Renal cortical epithelial cell (primary cell): ENCODE data around the gene SLC8A1. TPM values are rescaled to one million over a fixed set of nuclear protein-coding genes. Genes with fewer than 3 reads are reported as not detected.

ENCODE experiments used
- DNase-seq: peaks from one replicate; pipeline ENCODE4 v3.0.0-alpha.2; 2011; ENCODE audit warnings: low read depth
- total RNA-seq: library from RNA; depleted of rRNA; stranded (reverse); fragments of >200 nt; gene quantifications from 2 replicates; pipeline ENCODE4 v1.2.3, GENCODE V29; 2014

Gene SLC8A1
- total RNA-seq, 1 donor from 2014 or later, result 11.7 TPM

DNA sequence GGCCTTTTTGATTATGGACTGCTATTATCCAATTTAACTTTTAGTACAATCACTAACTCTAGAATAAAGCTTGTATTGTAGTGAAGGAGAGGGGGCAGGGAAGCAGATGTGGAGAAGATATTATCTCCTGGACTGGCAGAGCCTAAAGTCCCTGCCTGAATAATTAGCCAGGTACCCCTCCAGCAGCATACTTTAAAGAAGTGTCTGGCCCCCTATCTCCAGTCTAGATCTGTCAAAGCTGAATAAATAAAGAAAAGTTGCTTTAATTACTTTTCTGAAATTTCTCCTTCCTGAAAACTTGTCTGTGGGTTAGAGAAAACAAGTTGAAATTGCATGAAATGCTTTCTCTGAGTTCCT, 258.2 kb downstream of the SLC8A1 start:
- no peak for DNase-seq

DNA sequence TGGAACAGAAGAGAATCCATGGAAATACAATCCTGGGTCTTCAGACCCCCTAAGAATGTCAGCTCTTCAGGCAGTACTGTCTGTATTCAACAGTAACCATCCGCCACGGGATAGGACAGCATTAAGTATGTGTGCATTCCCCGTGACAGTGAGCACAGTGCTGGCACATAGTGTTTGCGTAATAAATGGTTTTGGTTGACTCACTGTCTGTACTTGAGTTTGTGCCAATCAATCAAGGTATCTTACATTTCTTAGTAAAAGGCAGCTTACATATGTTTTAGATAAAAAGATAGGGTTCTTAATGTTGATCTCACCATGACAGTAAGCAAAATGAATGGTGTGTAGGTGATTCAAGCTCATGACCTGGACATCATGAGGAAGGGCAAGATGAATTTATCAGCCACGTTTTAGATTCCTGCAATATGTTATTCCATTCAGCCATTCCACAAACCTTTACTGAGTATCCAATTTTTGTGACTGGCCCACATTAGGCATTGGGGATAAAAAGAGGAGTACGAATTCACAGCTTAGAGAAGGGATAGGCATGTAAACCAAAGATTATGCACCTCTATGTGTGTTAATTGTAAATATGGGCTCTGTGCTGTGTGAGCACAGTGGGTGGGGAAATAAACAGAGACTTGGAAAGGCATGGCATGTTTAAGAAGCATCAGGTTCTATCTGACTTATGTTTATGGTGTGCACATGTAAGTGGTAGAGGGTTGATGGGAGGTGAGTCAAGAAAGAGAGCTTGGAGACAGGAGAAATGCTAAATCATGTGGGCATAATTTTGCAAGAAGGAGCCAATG, 258.8 kb downstream of the SLC8A1 start:
- DNase-seq, result peak; percentile 72

DNA sequence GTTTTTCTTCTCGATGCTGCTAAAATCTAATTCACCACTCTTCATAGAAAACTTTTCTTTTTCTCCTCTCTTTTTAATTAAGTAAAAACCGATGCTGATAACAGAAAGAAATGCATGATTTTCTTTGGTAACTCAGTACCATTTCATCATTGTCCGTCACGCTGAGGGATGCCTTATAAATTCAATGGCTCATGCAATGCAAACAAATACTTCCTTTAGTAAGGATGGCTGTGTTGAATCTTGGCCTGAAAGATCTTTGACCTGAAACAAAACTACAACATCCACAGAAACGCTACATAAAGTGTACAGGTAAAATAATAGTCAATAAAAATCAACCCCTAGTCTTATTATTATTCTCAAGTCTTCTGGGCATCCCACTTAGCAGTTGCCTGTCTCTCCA, 261.4 kb downstream of the SLC8A1 start:
- no peak for DNase-seq

DNA sequence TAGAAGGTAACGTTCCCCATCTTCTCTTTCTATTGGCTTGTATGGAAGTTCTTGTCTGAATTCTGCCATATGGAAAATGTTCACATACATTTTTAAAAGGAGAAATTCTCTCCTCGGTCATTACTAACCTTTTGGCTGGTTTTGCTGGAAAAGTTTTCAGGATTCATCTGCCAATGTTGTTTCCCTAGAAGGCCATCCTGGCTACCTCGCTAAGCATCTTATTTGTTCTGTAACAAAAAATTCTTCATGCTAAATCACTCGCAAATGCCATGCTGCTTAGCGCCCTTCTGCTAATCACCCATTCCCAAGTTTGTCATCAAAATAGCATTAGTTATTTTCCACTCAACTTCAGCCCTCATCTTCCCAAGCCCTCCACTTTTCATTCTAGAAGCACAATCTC, 262.0 kb downstream of the SLC8A1 start:
- no peak for DNase-seq

DNA sequence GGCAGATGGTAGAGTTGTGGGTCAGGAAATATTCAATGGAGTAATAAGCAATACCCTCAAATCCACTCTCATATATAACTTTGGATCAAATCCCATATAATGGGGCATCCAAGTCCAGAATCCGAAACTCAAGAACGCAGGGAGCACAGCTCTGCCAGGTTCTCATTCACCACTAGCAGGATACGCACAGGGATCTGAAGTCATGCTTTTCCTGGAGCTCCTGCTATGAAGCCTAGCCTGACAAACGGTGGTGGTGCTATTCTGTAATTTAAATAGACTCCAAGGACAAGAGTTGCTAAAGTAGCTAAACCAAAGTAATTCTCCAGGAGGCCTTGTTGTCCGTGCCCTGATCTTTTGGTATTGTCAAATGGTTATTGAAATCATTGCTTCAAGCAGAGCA, 264.8 kb downstream of the SLC8A1 start:
- DNase-seq, result no peak

DNA sequence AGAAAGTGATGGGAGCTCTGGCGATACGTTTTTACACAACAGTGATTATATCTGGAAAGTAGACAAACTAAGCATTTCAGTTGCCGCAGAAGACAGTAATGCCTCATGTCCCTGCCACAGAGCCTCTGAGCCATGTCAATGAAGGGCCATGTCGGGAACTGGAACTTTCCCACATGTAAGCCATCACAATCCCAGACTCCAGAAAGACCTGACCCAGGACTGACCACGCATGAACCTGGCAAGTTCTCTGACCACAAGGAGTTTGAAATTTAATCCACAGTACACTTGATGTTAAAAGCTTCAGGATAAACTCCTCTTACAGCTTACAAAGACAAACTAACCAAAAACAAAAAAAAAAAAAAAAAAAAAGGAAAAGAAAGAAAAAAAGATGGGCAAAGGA, 267.3 kb downstream of the SLC8A1 start:
- DNase-seq, result peak; percentile 61

DNA sequence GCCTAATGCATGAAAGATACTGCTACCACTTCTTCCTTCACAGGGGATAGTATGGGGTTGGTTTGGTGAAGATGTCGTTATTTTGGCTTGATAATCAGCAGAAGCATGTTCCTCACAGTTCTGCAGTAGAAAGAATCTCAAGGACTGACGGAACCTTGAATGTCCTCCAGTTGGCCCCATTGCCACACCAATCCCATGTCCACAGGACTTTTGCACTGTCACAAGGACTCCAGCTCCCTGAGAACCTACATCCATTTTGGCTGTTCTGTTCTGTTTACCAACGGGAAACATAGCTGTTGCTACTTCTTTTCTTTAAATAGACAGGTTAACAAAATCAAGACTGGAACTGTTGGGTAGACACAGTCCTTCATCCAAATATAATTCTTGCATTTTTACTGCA, 270.0 kb downstream of the SLC8A1 start:
- DNase-seq, result no peak

DNA sequence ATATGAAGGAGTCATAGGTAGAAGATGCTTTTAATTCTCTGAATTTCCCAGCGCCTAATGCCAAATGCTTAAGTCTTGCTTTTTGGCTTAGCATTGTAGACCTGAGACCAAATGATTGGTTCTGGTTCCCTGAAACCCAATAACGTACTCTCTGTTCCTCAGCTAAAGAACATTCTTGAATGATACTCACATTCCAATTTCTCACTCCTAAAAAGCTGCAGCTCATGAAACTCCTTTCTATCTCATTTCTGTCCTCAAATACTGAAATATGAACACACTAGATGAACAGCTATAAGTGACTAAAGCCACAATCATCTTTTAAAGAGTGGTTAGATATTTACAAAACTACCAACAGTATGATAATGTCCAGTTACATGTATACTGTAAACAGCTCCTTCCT, 272.1 kb downstream of the SLC8A1 start:
- no peak for DNase-seq

DNA sequence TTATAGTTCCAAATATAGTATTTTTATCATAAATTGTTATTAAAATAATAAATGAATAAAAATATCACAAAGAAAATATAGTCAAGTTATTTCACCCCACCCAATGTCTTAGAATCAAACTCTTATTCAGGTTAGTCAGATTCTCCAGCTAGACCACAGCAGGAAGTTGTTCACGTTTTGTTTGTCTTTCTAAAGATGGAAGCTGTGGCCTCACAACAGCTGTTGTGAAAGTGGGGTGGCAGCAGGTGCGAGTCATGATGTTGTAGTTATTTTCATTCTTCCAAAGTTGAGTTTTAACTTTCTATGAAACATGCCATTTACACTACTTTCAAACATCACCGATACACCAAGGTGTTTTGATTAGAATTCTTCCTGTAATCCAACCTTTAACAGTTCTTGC, 272.9 kb downstream of the SLC8A1 start:
- DNase-seq, result peak; percentile 18

DNA sequence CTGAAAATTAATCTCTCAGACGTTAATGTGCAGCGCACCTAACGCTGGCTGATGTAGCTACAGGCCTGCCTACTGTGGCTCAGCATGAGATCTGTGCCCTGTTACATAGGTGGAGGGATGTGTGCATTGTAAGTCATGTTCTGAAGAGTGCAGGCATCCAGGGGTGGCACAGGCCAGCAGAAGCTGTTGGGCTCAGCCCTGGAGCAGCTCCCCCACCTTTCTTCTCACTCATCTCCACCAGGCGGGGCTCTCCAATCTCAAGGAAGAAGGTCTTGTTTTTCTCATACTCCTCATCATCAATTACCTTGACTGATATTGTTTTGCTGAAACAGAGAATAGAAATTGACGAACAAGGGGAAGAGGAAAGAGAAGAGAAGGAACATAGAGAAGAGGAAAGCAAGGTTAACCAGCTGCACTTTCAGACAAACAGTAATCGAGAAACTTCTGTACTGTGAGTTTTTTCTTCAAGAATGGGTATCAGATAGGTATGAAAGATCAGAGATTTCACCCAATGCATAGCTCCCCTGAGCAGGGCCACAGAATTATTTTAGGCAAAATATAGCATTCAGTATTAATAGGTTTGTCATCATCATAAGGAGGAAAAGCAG, 273.6 kb downstream of the SLC8A1 start:
- DNase-seq, result no peak

DNA sequence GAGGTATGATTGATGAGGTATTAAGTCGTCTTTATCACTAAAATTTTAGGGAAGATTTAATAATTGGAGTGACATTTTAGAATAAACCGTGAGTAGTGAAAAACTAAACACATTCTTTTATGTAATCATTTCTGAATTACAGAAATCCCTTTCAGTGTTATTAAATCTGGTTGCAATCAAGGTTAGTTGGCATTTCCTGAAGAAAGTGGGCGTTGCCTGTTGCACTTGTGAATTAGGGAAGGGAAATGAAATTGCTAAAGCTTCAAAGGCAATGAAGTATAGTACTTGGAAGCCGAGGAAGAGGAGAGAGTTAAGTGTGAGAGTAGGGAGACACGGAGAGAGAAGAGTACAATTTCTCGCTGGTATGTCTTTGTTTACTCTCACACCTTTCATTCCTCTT, 274.5 kb downstream of the SLC8A1 start:
- no peak for DNase-seq

DNA sequence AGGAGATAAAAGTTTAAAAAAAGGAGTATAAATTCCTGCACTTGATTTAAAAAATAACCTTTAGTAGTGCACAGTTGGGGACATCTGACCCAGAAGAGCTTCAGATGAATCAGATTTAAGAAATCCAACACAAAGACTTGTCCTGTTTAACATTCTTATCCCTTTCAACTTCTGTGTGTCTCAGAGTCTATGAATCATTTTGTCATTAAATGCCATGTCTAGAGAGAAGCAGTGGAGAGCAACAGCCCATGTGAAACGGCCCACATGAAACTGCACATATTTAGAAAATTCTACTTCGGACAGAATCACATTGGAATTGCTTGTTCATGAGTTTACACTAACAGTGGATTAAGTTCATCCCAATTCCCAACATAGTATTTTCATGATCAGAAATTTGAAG, 278.6 kb downstream of the SLC8A1 start:
- DNase-seq, result peak; percentile 44

DNA sequence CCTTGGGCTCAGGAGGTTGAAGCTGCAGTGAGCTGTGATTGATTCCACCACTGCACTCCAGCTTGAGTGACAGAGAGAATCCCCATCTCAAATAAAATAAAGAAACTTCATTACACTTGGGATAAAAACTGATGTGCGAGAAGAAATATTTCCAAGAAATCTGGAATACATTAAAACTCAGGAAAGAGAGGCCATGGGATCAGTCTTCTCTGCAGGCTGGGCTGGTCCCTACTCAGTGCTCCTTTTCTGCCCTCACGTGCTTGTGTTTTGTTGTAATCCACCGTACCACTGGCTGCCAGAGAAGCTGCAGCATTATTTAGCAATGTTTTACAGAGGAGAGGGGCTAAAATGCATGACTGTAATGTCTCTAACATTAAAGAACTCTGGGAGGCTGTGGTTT, 282.0 kb downstream of the SLC8A1 start:
- DNase-seq, result no peak

DNA sequence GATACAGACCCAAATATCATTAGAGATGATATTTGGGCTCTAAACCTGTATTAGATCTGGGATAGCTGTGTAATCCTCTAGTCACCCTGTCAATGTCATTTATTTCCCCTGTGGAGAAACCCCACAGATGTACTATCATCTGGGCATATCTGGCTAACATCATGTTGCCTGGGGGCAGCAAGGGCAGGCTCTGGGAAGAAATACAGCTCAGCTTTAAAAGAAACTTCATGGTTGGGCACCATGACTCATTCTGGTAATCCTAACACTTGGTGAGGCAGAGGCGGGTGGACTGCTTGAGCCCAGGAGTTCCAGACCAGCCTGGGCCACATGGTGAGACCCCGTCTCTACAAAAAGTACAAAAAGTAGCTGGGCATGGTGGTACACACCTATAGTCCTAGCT, 282.5 kb downstream of the SLC8A1 start:
- no peak for DNase-seq

DNA sequence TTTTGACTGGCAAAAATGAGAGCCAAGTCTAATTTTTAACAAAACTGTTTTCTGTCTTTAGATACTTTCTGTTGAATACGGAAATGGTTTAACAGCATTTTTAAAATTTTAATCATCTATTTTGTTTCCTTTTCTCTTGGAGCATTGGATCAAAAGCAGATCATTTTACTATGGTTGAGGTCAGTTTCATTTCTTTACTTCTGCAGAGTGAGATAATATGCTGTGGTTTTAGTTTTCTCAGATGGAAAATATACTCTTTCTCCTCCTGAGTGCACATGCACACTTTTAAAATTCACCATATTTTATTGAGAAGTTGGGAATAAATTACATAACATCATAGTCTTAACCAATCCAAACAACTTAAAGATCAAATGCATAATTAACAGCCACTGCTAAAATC, 283.3 kb downstream of the SLC8A1 start:
- no peak for DNase-seq

DNA sequence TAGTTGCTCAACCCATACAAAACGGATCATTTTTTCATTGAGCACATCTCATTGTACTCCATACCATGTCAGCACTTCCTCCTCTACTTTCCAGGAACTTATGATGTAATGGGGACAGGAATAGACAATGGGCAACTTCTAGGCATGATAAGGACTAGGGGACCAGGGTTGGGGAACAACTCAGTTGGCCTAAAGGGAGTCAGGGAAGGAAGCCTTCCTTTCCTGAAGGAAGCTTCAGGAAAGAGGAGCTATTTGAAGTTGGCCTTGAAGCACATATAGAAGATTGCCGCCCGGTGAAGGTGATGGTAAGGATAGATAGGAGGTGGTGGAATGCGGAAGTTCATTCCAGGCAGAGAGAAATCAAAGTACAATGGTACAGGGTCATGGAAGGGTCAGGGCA, 283.9 kb downstream of the SLC8A1 start:
- DNase-seq, result no peak

DNA sequence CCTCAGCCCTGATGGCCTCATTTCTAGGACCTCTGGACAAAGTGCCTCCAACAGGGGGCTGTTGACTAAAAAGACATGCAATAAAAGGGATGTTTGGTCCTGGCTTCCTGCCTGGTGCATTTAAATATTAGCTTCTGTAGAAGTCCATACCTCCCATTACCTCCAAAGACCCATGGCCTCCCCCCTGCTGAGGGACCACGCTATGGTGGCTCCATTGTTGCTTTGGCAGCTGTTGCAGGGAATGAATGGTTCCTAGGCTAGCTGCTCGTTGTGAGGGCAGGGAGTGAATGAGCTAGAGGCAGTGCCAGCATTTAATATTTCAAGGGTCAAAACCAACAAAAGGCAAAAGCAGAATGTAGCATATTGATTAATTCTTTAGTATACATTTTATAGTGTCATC, 285.9 kb downstream of the SLC8A1 start:
- DNase-seq, result no peak

DNA sequence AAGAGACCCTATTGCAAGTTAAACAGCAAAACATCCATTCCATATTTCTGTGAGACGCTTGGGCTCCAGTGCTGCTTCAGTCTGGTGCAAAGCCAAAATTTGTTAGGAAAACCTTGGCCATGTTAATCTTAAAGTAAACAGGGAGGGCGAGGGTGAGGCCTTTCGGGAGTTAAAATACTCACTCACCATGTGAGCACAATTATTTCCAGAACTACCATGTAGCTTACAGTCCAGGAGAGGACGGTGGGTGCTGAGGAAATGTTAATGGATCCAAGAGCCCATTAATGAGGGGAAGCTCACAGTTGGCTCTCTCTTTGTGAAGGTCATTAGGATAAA, 286.4 kb downstream of the SLC8A1 start:
- no peak for DNase-seq

DNA sequence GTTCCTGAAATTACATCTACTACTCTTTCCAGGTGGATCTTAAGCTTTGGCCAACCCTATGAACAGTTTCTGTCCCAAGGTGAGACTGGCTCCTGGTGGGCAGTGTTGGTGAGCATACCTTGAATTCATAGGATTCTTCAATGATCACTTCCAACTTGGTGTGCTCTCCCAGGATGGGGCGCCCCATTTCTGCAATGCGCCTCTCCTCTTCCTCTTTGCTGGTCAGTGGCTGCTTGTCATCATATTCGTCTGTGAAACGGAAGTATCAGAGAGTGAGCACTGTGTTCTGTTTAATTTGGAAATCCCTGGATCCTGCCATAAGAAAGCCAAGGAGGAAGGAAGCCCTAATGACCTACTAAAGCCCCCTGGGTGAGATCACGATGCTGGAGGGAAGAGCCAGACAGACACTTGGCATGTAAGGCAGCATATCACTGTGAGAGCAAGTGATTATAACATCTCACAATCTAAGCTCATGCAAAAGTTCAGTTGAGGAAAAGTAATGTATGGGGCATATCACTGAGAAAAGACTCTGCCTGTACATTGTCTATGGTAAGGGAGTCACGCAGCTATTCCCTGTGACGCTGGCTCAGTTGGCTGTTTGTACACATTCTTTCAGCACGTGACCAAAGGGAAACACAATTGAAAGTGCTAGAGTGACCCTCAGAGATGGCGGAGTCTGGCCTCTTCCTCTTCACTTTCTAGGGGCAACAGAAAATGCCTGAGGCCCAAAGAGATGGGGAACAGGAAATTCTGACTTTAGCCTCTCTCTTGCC, 287.0 kb downstream of the SLC8A1 start:
- no peak for DNase-seq

DNA sequence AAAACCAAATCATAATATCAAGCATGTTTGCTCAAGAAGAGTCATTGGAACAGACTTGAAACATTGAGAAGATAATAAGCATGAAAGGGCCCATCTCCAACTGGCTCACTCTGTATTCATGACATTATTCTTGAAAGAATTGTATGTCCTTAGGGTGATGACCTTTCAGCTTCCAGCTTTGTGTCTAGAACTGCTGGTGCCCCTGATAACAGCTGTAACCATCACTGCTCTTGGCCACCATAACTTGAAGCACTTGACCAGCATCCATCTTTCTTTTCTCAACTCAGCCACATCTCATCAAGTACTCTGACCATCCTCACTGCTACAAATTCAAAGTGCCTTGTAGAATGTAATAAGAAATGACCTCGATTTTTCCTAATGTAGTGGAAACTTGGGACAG, 289.9 kb downstream of the SLC8A1 start:
- no peak for DNase-seq

DNA sequence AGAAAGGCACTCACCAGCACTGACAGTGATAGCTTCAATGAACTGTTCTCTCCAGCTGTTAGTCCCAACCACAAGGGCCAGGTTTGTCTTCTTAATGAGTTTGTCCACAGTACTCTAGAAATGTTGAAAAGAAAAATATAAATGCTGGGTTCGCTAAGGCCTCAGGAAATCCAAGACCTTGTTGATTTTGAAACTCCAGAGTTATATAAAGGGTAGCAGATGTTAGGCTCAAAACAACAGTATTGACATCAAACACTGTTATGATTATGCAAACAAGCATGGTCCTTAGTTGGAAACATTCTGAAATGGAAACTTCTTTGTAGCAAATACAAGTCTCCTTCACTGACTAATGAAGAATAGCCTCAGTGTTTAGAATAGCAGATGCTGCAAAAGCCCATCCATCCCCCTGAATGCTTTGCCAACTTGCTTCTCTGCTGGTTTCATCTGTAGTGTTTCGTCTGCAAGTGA, 291.1 kb downstream of the SLC8A1 start:
- DNase-seq, result no peak

DNA sequence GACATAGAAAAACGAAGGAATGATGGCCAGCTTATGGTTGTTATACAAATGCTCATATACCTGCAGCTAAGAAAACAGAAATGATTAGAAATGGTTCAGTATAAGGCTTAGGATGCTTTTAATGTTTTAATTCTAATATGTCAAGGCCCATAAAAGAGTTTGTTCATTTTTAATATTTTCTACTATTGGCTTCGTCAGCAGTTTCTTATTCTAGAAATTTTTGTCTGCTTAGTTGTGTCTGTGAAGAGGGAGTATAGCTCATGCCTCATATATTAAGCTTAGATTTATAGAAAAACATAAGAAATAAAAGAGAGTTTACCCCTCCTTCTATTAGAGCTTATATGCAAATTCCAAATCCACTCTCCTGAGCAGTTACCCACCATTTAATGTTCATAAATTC, 292.6 kb downstream of the SLC8A1 start:
- no peak for DNase-seq

DNA sequence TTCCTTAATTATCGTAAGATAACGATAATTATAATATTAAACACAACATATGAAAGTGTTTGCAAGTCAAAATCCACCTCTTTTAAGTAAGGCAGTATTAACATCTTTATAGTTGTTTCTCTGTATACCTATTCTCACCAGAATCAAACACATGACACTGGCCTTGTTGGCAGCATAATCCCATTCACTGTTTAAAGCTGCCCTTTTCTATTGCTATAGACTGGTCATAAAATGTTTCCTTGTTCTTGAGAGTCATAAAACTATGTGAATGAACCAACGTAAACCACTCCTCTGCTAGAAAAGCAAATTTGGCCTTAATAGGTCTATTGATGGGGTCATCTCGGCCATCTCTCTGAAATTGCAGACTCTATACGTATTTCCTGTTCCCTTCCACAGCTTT, 293.1 kb downstream of the SLC8A1 start:
- no peak for DNase-seq
